Breast epithelium (tissue), 4 donors: ENCODE measurements around the gene STAT3. TPM values are rescaled to one million over a fixed set of nuclear protein-coding genes. Genes with fewer than 3 reads are reported as not detected.
A peak's percentile ranks its signal among the peaks of the same experiment; 100 is the strongest.

Experiments used
- DNase-seq, 2 donors: peaks; one replicate each; pipeline ENCODE4 v3.0.0-alpha.2; 2019; ENCODE audit warnings: low spot score in 2 of 2
- H3K27ac ChIP-seq, 2 donors: fragments of 200-600 bp; sonication (generic) in 1 of 2; one replicate each; pipeline ENCODE4 v1.5.1; 2016 to 2019; ENCODE audit warnings: mild to moderate bottlenecking in 1 of 2
- H3K27me3 ChIP-seq, 2 donors: fragments of 200-600 bp; sonication (generic) in 1 of 2; one replicate each; pipeline versions ENCODE4 v1.5.1 to v1.6.0; 2017 to 2019; ENCODE audit warnings: control low read depth in 1 of 2, mild to moderate bottlenecking in 1 of 2
- H3K36me3 ChIP-seq: fragments of 200-600 bp; one replicate; pipeline ENCODE4 v1.5.1; 2019
- H3K4me1 ChIP-seq, 2 donors: fragments of 200-600 bp; sonication (generic); one replicate each; pipeline ENCODE4 v1.5.1; 2016 to 2019; ENCODE audit warnings: control low read depth in 1 of 2
- H3K4me3 ChIP-seq, 3 donors: fragments of 200-600 bp; sonication (generic); 1 replicate in 2 of 3; 2 replicates in 1 of 3; pipeline ENCODE4 v1.5.1; 2016 to 2019; ENCODE audit warnings: mild to moderate bottlenecking in 3 of 3, moderate library complexity in 2 of 3
- H3K9me3 ChIP-seq, 2 donors: fragments of 200-600 bp; sonication (generic) in 1 of 2; one replicate each; pipeline ENCODE4 v1.5.1; 2016 to 2019; ENCODE audit warnings: control low read depth in 1 of 2
- CTCF ChIP-seq, 3 donors: fragments of 450-650 bp; IDR thresholded peaks; one replicate each; pipeline ENCODE4 v1.5.1; 2016 to 2017; ENCODE audit warnings: antibody characterized with exemption in 3 of 3, mild to moderate bottlenecking in 3 of 3, moderate library complexity in 3 of 3
- POLR2A ChIP-seq: fragments of 450-650 bp; IDR thresholded peaks from one replicate; pipeline ENCODE4 v1.6.1; 2016; ENCODE audit warnings: antibody characterized with exemption, mild to moderate bottlenecking, moderate library complexity
- POLR2AphosphoS5 ChIP-seq, 3 donors: sonication (generic); formaldehyde crosslinking; IDR thresholded peaks; one replicate each; pipeline ENCODE4 v1.6.1; 2017; ENCODE audit warnings: antibody characterized with exemption in 3 of 3
- intact Hi-C: fragments of 100-400 bp; cut with DNase I; formaldehyde crosslinking; loops from one replicate; pipeline ENCODE4 v1.15.1; 2023; ENCODE audit warnings: low total_unique reads
- total RNA-seq, 3 donors: library from RNA; depleted of rRNA; stranded (reverse); fragments of >200 nt; gene quantifications; one replicate each; pipeline ENCODE4 v1.1.0, GENCODE V29; 2016

STAT3 gene
- total RNA-seq, 3 donors from 2014 or later = 193 to 322 (median 238) TPM

GRCh38 chr17:42389899-42390298 is 1.7 kb upstream of the STAT3 start:
- intact Hi-C loops = no loop called here
- no peak for DNase-seq

GRCh38 chr17:42389135-42389417 is 834 bp upstream of the STAT3 start:
- TF ChIP-seq POLR2AphosphoS5 (IDR thresholded peaks at IDR 0.05) (no peak), POLR2A (no peak), CTCF (IDR thresholded peaks at IDR 0.05) (no peak)
- Histone ChIP-seq H3K36me3 (no peaks in the 10 kb centered on the region), H3K4me1 (peaks cover 0 to 12% of the 10 kb centered on the region in 2 donors), H3K27ac (peak overlapping the region; percentile 98 to 99), H3K9me3 (no peaks in the 10 kb centered on the region), H3K27me3 (no peaks in the 10 kb centered on the region), H3K4me3 (peak overlapping the region; percentile 33 to 84 (median 82))
- no peak for DNase-seq
- intact Hi-C loops = no loop called here

More at GRCh38 chr17:42389899-42390298, 1.7 kb upstream of the STAT3 start:
- H3K4me1 ChIP-seq = peaks cover 0 to 9% of the 10 kb centered on the region in 2 donors
- TF ChIP-seq CTCF (IDR thresholded peaks at IDR 0.05) (no peak), POLR2AphosphoS5 (IDR thresholded peaks at IDR 0.05) (no peak), POLR2A (no peak)
- H3K36me3 ChIP-seq = no peaks in the 10 kb centered on the region
- H3K27ac ChIP-seq = peak overlapping the region; percentile 98 to 99
- H3K4me3 ChIP-seq = no peak overlapping the region
- no peaks in the 10 kb centered on the region for H3K9me3 ChIP-seq
- no peaks in the 10 kb centered on the region for H3K27me3 ChIP-seq

- H3K4me1 ChIP-seq = peaks cover 0 to 12% of the 10 kb centered on the region in 2 donors
- H3K36me3 ChIP-seq = no peaks in the 10 kb centered on the region
- H3K9me3 ChIP-seq = no peaks in the 10 kb centered on the region
- H3K27me3 ChIP-seq = no peaks in the 10 kb centered on the region
- intact Hi-C loops = no loop called here
- DNase-seq = peak; percentile 60 to 62
- no peak for TF ChIP-seq POLR2A
- TF ChIP-seq CTCF (IDR thresholded peaks at IDR 0.05) = no peak
- TF ChIP-seq POLR2AphosphoS5 (IDR thresholded peaks at IDR 0.05) = peak in 1 of 3 donors; percentile 72
- peak overlapping the region; percentile 82 to 95 (median 84) for H3K4me3 ChIP-seq
- peak overlapping the region; percentile 98 to 99 for H3K27ac ChIP-seq
Measured at GRCh38 chr17:42387661-42388380, 421 bp downstream of the STAT3 start.

GRCh38 chr17:42386777-42387657 is 1.2 kb downstream of the STAT3 start:
- H3K27ac ChIP-seq = peak overlapping the region; percentile 98 to 99
- H3K4me3 ChIP-seq = peak overlapping the region; percentile 82 to 95 (median 84)
- no peaks in the 10 kb centered on the region for H3K27me3 ChIP-seq
- H3K9me3 ChIP-seq = no peaks in the 10 kb centered on the region
- DNase-seq = no peak
- no peaks in the 10 kb centered on the region for H3K36me3 ChIP-seq
- H3K4me1 ChIP-seq = peaks cover 0 to 12% of the 10 kb centered on the region in 2 donors
- intact Hi-C loops = no loop called here
- no peak for TF ChIP-seq POLR2AphosphoS5 (IDR thresholded peaks at IDR 0.05)
- no peak for TF ChIP-seq POLR2A
- TF ChIP-seq CTCF (IDR thresholded peaks at IDR 0.05) = no peak

- Histone ChIP-seq H3K27me3 (no peaks in the 10 kb centered on the region), H3K27ac (no peak overlapping the region), H3K36me3 (no peaks in the 10 kb centered on the region), H3K4me1 (peaks cover 0 to 12% of the 10 kb centered on the region in 2 donors), H3K9me3 (no peaks in the 10 kb centered on the region), H3K4me3 (no peak overlapping the region)
- intact Hi-C loops = no loop called here
- TF ChIP-seq CTCF (IDR thresholded peaks at IDR 0.05) (no peak), POLR2A (no peak), POLR2AphosphoS5 (IDR thresholded peaks at IDR 0.05) (no peak)
- no peak for DNase-seq
Measured at GRCh38 chr17:42381898-42382297, 6.3 kb downstream of the STAT3 start.
